ENCODE data around the gene PPP1CA. TPM values are rescaled to one million over a fixed set of nuclear protein-coding genes. Genes with fewer than 3 reads are reported as not detected.

PPP1CA gene
- total and polyA plus RNA-seq, 7 donors = 59.5 to 357 (median 87.0) TPM

DNA sequence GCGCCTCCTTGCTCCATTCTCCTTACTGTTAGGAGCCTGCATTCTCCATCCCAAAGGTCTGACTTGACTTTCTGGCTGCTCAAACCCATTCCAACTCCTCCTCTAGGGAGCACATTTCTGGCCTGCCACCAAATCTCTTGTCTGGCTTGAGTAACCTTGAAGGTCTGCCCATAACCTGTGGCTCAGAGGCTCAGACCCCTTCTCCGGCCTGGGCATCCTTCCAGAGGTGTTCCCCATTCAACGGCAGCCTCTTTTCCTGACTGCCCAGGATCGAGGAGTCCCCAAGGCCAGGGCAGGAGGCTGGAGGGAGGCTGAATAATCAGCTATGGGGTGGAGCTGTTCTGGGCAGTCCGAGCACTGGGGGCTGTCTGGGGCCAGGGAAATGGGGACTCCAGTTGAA lies 7.7 kb downstream of the PPP1CA start:
- peaks cover 17 to 54% (median 23%) of the 10 kb centered on the region in 4 donors for H3K36me3 ChIP-seq
- intact Hi-C loops (cut with DNase I) = no loop called here
- 86 to 92% methylated on average over 5 of the region's 5 CpGs for WGBS, 2 donors
- H3K27ac ChIP-seq = no peak overlapping the region
- no peaks in the 10 kb centered on the region for H3K27me3 ChIP-seq
- H3K4me1 ChIP-seq = peaks cover 0 to 50% (median 23%) of the 10 kb centered on the region in 4 donors
- H3K4me3 ChIP-seq = no peak overlapping the region
- no peak for TF ChIP-seq CTCF (IDR thresholded peaks at IDR 0.05)
- no peak for TF ChIP-seq EP300 (IDR thresholded peaks at IDR 0.05)
- no peak for TF ChIP-seq POLR2A (IDR thresholded peaks at IDR 0.05)
- no peak for TF ChIP-seq POLR2AphosphoS5 (IDR thresholded peaks at IDR 0.05)
- no peaks in the 10 kb centered on the region for H3K9me3 ChIP-seq
- DNase-seq = no peak

DNA sequence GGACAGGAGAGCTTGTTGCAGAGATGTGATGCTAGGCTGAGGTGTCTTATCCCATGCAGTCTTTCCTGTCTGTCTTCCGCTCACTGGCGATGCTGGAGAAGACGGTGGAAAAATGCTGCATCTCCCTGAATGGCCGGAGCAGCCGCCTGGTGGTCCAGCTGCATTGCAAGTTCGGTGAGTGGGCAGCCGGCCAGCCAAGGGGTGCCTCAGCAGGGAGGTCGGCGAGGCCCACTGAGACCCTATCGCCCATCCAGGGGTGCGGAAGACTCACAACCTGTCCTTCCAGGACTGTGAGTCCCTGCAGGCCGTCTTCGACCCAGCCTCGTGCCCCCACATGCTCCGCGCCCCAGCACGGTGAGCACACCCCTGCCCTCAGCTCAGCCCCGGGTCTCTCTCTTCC lies 8.2 kb downstream of the PPP1CA start:
- Histone ChIP-seq H3K36me3 (peaks cover 11 to 49% (median 18%) of the 10 kb centered on the region in 4 donors), H3K27me3 (no peaks in the 10 kb centered on the region), H3K4me1 (peaks cover 0 to 48% (median 19%) of the 10 kb centered on the region in 4 donors), H3K4me3 (no peak overlapping the region), H3K9me3 (no peaks in the 10 kb centered on the region), H3K27ac (no peak overlapping the region)
- WGBS, 2 donors = 93 to 94% methylated on average over 18 of the region's 18 CpGs
- DNase-seq = no peak
- intact Hi-C loops (cut with DNase I) = no loop called here
- no peak for TF ChIP-seq EP300 (IDR thresholded peaks at IDR 0.05)
- TF ChIP-seq POLR2A (IDR thresholded peaks at IDR 0.05) = no peak
- TF ChIP-seq POLR2AphosphoS5 (IDR thresholded peaks at IDR 0.05) = no peak
- TF ChIP-seq CTCF (IDR thresholded peaks at IDR 0.05) = no peak

GRCh38 chr11:67392183-67392715 lies 9.4 kb downstream of the PPP1CA start:
- peaks cover 0 to 40% (median 19%) of the 10 kb centered on the region in 4 donors for H3K4me1 ChIP-seq
- DNase-seq = no peak
- H3K27me3 ChIP-seq = no peaks in the 10 kb centered on the region
- peak overlapping the region; percentile 65 to 87 (median 80) for H3K4me3 ChIP-seq
- intact Hi-C loops (cut with DNase I) = no loop called here
- H3K36me3 ChIP-seq = peaks cover 0 to 37% (median 6%) of the 10 kb centered on the region in 4 donors
- H3K9me3 ChIP-seq = no peaks in the 10 kb centered on the region
- peak overlapping the region; percentile 84 to 89 (median 85) for H3K27ac ChIP-seq
- TF ChIP-seq EP300 (IDR thresholded peaks at IDR 0.05) (no peak), CTCF (IDR thresholded peaks at IDR 0.05) (no peak), POLR2AphosphoS5 (IDR thresholded peaks at IDR 0.05) (no peak), POLR2A (IDR thresholded peaks at IDR 0.05) (no peak)
- WGBS, 2 donors = 4 to 11% methylated on average over 31 of the region's 31 CpGs

- Histone ChIP-seq H3K4me1 (peaks cover 0 to 32% (median 19%) of the 10 kb centered on the region in 4 donors), H3K4me3 (peak within 1 kb of the TSS; percentile 65 to 87 (median 80)), H3K27me3 (no peaks in the 10 kb centered on the region), H3K36me3 (peaks cover 0 to 30% (median 2%) of the 10 kb centered on the region in 4 donors), H3K27ac (peak within 1 kb of the TSS; percentile 84 to 89 (median 85)), H3K9me3 (no peaks in the 10 kb centered on the region)
- TF ChIP-seq EP300 (IDR thresholded peaks at IDR 0.05) = peak in 1 of 4 donors; percentile 80
- peak; percentile 31 to 53 for TF ChIP-seq POLR2A (IDR thresholded peaks at IDR 0.05)
- TF ChIP-seq CTCF (IDR thresholded peaks at IDR 0.05) = no peak
- TF ChIP-seq POLR2AphosphoS5 (IDR thresholded peaks at IDR 0.05) = peak; percentile 53 to 91 (median 88)
- peak; percentile 98 for DNase-seq
- intact Hi-C loops (cut with DNase I) = no loop called here
- 0% methylated on average over 75 of the region's 75 CpGs for WGBS, 2 donors
Measured at GRCh38 chr11:67391304-67392182, 10.1 kb downstream of the PPP1CA start, which contains the start of gene RAD9A. RAD9A (plus strand) TSS chr11:67391986; CDS start chr11:67392045, 59 bp downstream.

Data from sigmoid colon (tissue), 7 donors.